Dedifferentiated amniotic fluid mesenchymal stem cell (primary cell): ENCODE measurements around the gene TLX2.
A peak's percentile ranks its signal among the peaks of the same experiment; 100 is the strongest.
"Not testable (repeated sequence)": the region's sequence is repeated elsewhere in the genome, so short reads cannot be mapped to it uniquely, and the experiment has no call there.

Source experiments
- DNase-seq: peaks from one replicate; pipeline ENCODE4 v3.0.0-alpha.2; 2016; ENCODE audit errors: extremely low spot score

TLX2 gene

GRCh38 chr2:74514368-74515270 lies at the start of gene TLX2:
Gene TLX2 (plus strand): TSS chr2:74514450. CDS start chr2:74514807, 357 bp downstream.
- no peak for DNase-seq

DNA sequence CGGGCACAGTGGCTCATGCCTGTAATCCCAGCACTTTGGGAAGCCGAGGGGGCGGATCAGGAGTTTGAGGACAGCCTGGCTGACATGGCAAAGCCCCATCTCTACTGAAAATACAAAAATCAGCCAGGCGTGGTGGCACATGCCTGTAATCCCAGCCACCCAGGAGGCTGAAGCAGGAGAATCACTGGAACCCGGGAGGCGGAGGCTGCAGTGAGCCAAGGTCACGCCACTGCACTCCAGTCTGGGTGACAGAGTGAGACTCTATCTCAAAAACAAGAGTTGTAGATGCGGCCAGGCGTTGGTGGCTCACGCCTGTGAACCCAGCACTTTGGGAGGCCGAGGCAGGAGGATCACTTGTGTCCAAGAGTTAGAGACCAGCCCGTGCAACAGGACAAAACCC lies 43.5 kb upstream of the TLX2 start:
- not testable (repeated sequence) for DNase-seq

- DNase-seq: no peak
Measured at GRCh38 chr2:74471332-74472065, 42.8 kb upstream of the TLX2 start.

DNA sequence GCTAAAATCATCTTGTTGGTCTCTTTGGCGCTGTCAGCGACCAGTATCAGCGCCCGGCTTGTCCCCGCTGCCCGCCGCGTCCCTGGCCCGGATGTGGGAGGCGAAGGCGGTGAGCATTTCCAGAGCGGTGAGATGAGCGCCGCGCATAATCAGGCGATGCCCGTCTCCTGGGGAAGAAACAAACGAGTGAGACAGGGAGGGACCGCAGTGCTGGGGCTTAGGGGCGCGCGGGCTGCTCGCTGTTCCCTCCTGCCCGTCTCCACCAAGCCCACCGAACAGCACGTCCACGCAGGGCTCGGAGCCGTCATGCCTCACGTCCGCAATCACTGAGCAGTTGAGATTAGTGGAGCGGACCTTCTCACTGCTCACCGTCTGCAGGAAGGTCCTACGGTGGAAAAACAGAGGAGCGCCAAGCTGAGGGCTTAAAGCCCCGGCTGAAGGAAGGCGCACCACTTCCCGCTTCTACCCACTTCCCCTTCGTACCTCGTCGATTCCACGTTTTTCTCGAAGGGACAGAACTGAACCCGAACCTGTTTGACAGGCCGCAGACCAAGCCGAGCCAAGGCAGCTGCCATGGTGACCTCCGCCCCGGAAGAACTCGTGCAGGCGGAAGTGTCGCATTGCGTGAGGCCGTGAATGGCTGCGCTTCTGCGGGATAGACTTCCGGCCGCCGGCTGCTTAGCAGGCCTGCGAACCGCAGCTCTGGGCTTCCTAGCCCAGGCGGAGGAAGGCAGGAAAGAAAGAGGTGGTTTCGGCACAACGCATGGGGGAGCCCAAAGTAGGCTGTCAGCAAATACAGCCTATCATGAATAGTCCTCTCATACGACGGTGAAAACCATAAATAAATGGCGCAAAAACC lies 41.9 kb upstream of the TLX2 start, which contains the start of gene MRPL53:
Gene MRPL53, minus strand, starts transcription at position 595 of the 859 bp plus-strand sequence. Its CDS starts 20 bp downstream, at position 575.
- peak; percentile 91 for DNase-seq

GRCh38 chr2:74472945-74473258 lies 41.3 kb upstream of the TLX2 start:
- no peak for DNase-seq

GRCh38 chr2:74474481-74474880 lies 39.8 kb upstream of the TLX2 start:
- DNase-seq: no peak

DNA sequence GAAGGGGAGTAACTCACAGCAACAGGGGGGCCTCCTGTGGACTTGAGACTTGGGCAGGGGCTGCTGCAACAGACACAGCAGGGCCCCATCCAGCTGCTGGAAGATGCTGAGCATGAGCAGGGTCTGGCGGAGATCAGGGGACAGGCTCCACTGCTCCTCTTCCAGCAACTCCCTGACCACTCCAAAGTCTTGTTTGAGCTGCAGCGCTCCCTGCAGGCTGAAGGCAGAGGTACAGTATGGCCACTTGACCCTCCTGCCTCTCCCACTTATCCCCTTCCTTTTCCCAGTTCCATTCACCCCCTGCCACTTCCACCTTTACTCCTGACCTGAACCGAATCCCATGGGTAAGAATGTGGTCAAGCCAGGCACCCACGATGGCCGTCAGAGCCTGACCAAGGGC lies 39.4 kb upstream of the TLX2 start:
- DNase-seq: no peak

GRCh38 chr2:74481431-74481830 lies 32.8 kb upstream of the TLX2 start:
- DNase-seq: no peak

DNA sequence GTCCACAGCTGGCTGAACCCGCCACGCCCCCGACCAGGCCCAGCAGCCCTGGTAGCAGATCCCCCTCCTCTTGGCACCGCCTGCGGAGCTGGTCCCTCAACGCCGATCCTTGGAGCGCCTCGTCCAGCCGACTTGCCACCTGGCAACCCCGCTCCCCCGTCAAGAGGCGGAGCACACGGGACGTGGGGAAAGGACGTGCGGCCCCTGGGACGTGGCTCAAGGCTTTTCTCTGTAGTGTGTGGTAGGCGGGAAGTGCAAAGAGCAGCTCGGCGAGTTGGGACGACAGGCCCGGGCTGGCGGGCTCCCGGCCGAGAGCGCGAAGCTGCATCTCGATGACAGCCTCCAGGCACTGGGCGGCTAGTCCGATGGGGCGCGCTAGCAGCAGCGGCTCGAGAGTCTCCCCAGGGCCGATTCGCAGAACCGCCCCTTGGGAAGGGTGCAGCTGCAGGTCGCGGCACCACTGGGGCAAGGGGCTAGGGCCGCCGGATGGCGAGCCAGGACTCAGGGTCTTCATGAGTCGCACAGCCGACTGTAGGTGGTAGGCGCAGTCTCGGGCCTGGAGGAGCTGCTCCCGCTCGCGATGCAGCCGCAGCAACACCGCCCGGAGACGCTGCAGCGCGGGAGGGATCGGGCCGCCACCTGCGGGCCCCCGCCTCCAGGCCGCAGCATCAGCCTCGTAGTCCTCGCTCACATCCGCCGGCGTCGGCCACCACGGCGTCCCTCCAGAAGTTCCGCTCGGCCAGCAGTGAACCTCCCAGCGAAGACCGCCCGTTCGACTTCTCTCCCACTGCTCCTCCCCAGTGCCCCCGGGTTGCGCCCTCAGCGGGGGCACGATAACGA lies 32.1 kb upstream of the TLX2 start:
- no peak for DNase-seq

DNA sequence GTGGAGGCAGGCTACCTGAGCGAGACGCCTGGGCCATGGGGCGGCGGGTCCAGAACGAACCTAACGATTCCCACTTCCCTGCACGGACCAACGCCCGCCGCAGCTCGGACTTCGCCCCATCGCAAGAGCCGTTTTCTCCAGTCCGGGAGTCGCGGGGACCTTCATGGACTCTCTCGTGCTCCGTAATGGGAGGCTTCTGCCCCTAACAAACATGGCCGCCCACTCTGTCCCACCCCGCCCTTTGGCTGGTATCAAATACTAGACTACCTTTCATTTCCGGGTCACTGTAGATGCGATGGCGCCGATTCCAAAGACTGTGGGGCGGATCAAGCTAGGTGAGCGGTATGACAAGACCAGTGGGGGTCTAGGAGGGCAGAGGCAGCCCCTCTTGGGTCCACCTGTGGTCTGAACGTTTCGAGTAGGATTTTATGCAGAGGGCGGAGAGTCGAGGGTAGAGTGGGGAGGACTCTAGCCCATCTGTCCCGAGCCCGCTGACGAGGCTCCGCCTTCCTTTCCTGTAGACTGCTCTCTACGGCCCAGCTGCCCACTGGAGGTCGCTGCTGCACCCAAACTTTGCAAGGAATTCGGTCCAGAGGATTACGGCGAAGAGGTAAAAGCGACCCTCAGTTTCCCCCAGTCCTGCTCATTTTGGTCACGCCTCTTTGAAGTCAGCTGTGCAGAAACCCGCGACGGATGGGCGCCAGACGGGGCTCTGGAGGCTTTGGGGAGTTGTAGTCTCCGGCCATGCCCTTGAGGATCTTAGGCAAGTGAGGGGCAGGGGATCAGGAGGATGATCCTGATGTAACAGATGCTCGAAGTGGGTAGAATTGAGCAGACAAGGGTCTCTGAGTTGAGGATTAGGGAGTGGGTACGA lies 31.2 kb upstream of the TLX2 start, which contains the start of the genes CCDC142 and TTC31:
Gene CCDC142, minus strand, starts transcription at position 198 of the 874 bp plus-strand sequence. Its CDS starts 161 bp downstream, at position 37.
Gene TTC31, plus strand, starts transcription at position 281 of the 874 bp plus-strand sequence. Its CDS starts 15 bp downstream, at position 296.
- peak; percentile 91 for DNase-seq

GRCh38 chr2:74483675-74484164 lies 30.5 kb upstream of the TLX2 start:
- not testable (repeated sequence) for DNase-seq

DNA sequence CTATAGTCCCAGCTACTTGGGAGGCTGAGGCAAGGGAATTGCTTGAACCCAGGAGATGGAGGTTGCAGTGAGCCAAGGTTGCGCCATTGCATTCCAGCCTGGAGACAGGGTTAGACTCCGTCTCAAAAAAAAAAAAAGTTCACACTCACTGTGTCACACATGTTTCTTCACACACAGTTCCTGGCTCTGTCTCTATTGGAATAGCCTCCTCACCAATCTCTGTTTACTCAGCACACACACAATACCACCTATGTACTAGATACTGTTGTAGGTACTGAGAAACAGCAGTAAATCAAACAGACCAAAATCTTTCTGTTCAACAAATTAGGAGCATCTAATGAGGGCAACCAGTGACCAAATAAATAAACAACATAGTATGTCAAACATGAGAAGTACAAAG lies 28.1 kb upstream of the TLX2 start:
- DNase-seq: no peak

GRCh38 chr2:74488643-74489481 lies 25.4 kb upstream of the TLX2 start:
- no peak for DNase-seq

DNA sequence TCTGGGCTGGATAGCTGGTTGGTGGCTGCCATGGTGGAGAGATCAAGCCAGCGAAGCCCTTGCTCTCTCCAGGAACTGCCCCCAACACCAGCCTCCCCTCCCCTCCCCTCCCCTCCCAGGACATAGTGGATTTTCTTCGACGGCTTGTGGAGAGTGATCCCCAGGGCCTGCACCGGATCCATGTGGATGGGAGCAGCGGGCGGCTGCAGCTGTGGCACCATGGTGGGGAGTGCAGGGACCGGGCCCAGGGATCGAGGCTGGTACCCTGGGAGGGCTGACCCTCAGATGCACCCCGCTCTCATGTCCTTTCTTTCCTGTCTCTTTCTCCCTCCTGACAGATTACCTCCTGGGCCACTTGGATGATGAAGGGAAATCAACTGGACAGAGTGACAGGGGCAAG lies 24.3 kb upstream of the TLX2 start:
- DNase-seq: no peak

GRCh38 chr2:74491648-74492544 lies 22.4 kb upstream of the TLX2 start:
- no peak for DNase-seq

DNA sequence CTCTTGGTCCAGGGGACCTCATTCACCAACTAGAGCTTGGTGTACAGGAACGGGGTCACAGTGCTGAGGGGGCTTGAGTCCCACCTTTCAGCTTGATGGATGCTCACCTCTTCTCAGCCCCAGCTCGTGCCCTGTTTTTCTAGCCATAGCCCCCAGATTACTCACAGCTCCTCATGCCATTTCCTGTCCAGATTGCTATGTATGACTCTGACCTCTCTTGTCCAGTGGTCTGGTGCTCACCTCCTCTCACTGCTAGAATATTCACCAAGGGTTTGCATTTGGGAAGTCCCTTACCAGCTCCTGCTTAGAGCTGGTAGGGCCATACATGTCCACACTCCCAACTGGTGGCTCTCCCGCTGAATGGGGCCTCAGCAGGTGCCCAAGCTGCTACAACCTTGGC lies 20.7 kb upstream of the TLX2 start:
- no peak for DNase-seq

DNA sequence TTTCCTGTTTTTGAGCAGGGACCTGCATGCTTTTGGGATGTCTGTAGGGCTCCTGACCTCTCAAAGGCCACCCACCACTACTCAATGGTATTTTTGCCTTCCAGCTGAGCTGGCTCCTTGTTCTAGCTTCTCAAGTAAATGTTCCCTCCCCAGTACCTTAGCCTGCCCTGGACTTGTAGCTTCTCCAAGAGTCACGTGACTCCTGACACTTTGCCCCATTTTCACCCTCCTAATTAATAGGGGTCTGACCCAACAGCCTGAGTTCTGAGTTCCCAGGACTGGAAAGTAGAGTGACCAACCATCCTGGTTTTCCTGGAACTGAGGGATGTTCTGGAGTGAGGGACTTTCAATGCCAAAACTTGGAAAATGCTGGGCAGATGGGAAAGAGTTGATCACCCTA lies 18.8 kb upstream of the TLX2 start:
- no peak for DNase-seq
